Ramos (cell line): ENCODE results near the gene PIK3AP1.
"Not testable (repeated sequence)": the region's sequence is repeated elsewhere in the genome, so short reads cannot be mapped to it uniquely, and the experiment has no call there.

ENCODE experiments used
- in situ Hi-C: fragments of 300-500 bp; cut with MboI; formaldehyde crosslinking; loops from one replicate; pipeline ENCODE4 v1.14.3; 2022; ENCODE audit warnings: low sequenced_read_pairs; ENCODE audit not compliant: unreplicated experiment

Gene PIK3AP1

DNA sequence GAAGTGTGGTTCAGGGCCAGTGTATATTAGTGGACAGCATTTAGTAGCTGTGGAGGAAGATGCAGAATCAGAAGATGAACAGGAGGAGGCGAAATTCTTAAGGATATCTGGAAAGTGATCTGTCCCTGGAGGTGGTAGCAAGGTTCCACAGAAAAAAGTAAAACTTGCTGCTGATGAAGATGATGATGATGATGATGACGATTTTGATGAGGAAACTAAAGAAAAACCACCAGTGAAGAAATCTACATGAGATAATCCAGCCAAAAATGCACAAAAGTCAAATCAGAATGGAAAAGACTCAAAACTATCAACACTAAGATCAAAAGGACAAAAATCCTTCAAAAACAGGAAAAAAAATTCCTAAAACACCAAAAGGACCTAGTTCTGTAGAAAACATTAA lies 159.8 kb downstream of the PIK3AP1 start:
- in situ Hi-C loops = no loop called here

GRCh38 chr10:96556003-96556402 lies 164.3 kb downstream of the PIK3AP1 start:
- in situ Hi-C loops = no loop called here

DNA sequence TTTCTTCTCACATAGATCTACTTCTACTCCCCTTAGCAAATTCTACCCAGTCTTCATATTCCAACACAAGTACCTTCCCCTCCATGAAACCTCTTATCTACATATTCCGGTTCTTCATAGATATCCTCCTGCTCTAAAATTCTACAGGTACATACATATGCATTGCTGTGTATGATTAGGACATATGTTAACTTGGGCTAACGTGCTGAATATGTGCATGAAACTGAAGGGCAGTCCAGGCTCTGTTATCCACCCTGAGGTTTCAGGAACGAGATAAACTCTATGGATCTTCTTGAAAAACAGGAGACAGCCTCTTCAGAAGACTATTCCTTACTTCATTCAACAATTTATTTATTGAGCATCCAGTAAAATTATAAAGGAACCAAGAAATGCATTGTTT lies 165.0 kb downstream of the PIK3AP1 start:
- in situ Hi-C loops = no loop called here

DNA sequence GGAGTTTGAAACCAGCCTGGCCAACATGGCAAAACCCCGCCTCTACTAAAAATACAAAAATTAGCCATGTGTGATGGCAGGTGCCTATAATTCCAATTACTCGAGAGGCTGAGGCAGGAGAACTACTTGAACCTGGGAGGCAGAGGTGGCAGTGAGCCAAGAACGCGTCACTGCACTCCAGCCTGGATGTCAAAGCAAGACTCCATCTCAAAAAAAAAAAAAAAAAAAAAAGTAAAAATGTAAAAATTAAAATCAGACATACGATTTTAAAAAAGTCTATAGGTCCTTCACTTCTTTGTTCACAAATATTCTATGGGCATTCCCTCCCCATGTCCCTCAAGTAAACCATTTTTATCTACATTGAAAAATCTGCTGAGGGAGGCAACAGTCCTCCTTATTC lies 171.7 kb downstream of the PIK3AP1 start:
- in situ Hi-C loops = no loop called here

- in situ Hi-C loops = not testable (repeated sequence)
Observed at GRCh38 chr10:96545558-96545957, 174.8 kb downstream of the PIK3AP1 start.
